MM.1S (cell line): ENCODE data around the gene SYT2.
"Not testable (repeated sequence)": the region's sequence is repeated elsewhere in the genome, so short reads cannot be mapped to it uniquely, and the experiment has no call there.

Experiments used
- DNase-seq: peaks from one replicate; pipeline ENCODE4 v3.0.0-alpha.2; 2015
- H2AFZ ChIP-seq: fragments of 300-600 bp; sonication (generic); 2 replicates; pipeline ENCODE4 v1.6.0; 2016; ENCODE audit warnings: antibody characterized with exemption, low read length
- H3F3A ChIP-seq: fragments of 300-600 bp; sonication (generic); 2 replicates; pipeline ENCODE4 v1.6.1; 2016; ENCODE audit warnings: mild to moderate bottlenecking, antibody characterized with exemption, low read length, moderate library complexity, mixed read lengths; ENCODE audit not compliant: insufficient read depth
- H3K27ac ChIP-seq: fragments of 300-600 bp; sonication (generic); 2 replicates; pipeline ENCODE4 v1.5.1; 2016; ENCODE audit warnings: mild to moderate bottlenecking, low read length
- H3K27me3 ChIP-seq: fragments of 300-600 bp; sonication (generic); replicated peaks from 2 replicates; pipeline ENCODE4 v1.6.0; 2016; ENCODE audit warnings: low read length; ENCODE audit not compliant: insufficient read depth
- H3K36me3 ChIP-seq: fragments of 300-600 bp; sonication (generic); replicated peaks from 2 replicates; pipeline ENCODE4 v1.6.1; 2016; ENCODE audit warnings: mild to moderate bottlenecking, low read length, mixed read lengths; ENCODE audit not compliant: insufficient read depth
- H3K4me1 ChIP-seq: fragments of 300-600 bp; sonication (generic); 2 replicates; pipeline ENCODE4 v1.6.1; 2016; ENCODE audit warnings: low read length, mixed read lengths
- H3K4me2 ChIP-seq: fragments of 300-600 bp; sonication (generic); 2 replicates; pipeline ENCODE4 v1.6.0; 2016; ENCODE audit warnings: low read depth, low read length
- H3K4me3 ChIP-seq: fragments of 300-600 bp; sonication (generic); 2 replicates; pipeline ENCODE4 v1.5.1; 2016; ENCODE audit warnings: low read length, mixed read lengths
- H3K79me2 ChIP-seq: fragments of 300-600 bp; sonication (generic); 2 replicates; pipeline ENCODE4 v1.6.1; 2016; ENCODE audit warnings: mixed run types, low read length, mixed read lengths
- H3K9ac ChIP-seq: fragments of 300-600 bp; sonication (generic); 2 replicates; pipeline ENCODE4 v1.6.1; 2016; ENCODE audit warnings: low read length, mixed read lengths
- H3K9me2 ChIP-seq: fragments of 300-600 bp; sonication (generic); replicated peaks from 2 replicates; pipeline ENCODE4 v1.6.1; 2016; ENCODE audit warnings: mild to moderate bottlenecking, low read length, mixed read lengths; ENCODE audit not compliant: insufficient read depth
- H3K9me3 ChIP-seq: fragments of 300-600 bp; sonication (generic); replicated peaks from 2 replicates; pipeline ENCODE4 v1.6.1; 2016; ENCODE audit warnings: mild to moderate bottlenecking, low read length, mixed read lengths; ENCODE audit not compliant: insufficient read depth
- H4K20me1 ChIP-seq: fragments of 300-600 bp; sonication (generic); 2 replicates; pipeline ENCODE4 v1.6.1; 2016; ENCODE audit warnings: mild to moderate bottlenecking, low read length, moderate library complexity, mixed read lengths; ENCODE audit not compliant: insufficient read depth
- CTCF ChIP-seq: fragments of 300-600 bp; sonication (generic); IDR thresholded peaks from 2 replicates; pipeline ENCODE4 v1.5.1; 2016; ENCODE audit warnings: antibody characterized with exemption, low read length, mixed read lengths
- EZH2 ChIP-seq: fragments of 300-600 bp; sonication (generic); optimal IDR thresholded peaks from 2 replicates; pipeline ENCODE3; 2017; ENCODE audit warnings: low read depth, mild to moderate bottlenecking, antibody characterized with exemption, low read length, mixed read lengths
- EZH2phosphoT487 ChIP-seq: fragments of 300-600 bp; sonication (generic); IDR thresholded peaks from 2 replicates; pipeline ENCODE4 v1.6.1; 2018; ENCODE audit warnings: antibody characterized with exemption, low read length

The SYT2 gene

GRCh38 chr1:202625416-202626360 lies 84.6 kb downstream of the SYT2 start:
- no peak overlapping the region for H2AFZ ChIP-seq
- no peaks in the 10 kb centered on the region for H3K9me3 ChIP-seq
- H3K79me2 ChIP-seq = no peaks in the 10 kb centered on the region
- H3K36me3 ChIP-seq = no peaks in the 10 kb centered on the region
- H3K9me2 ChIP-seq = no peaks in the 10 kb centered on the region
- H3K27me3 ChIP-seq = no peaks in the 10 kb centered on the region
- no peaks in the 10 kb centered on the region for H4K20me1 ChIP-seq
- no peak overlapping the region for H3K27ac ChIP-seq
- no peak overlapping the region for H3K4me2 ChIP-seq
- peaks cover 3% of the 10 kb centered on the region for H3F3A ChIP-seq
- TF ChIP-seq EZH2 = no peak
- peak; percentile 62 for TF ChIP-seq CTCF
- H3K4me3 ChIP-seq = no peak overlapping the region
- peaks cover 23% of the 10 kb centered on the region for H3K4me1 ChIP-seq
- DNase-seq = peak; percentile 64
- H3K9ac ChIP-seq = no peak overlapping the region

- no peak for DNase-seq
- no peaks in the 10 kb centered on the region for H3K9me2 ChIP-seq
- no peaks in the 10 kb centered on the region for H3K36me3 ChIP-seq
- no peak overlapping the region for H3K4me2 ChIP-seq
- H3K27ac ChIP-seq = no peak overlapping the region
- no peaks in the 10 kb centered on the region for H3K27me3 ChIP-seq
- H3K9me3 ChIP-seq = no peaks in the 10 kb centered on the region
- no peaks in the 10 kb centered on the region for H3K79me2 ChIP-seq
- H3F3A ChIP-seq = peaks cover 3% of the 10 kb centered on the region
- H3K9ac ChIP-seq = no peak overlapping the region
- no peak overlapping the region for H3K4me3 ChIP-seq
- no peak overlapping the region for H2AFZ ChIP-seq
- H4K20me1 ChIP-seq = no peaks in the 10 kb centered on the region
- TF ChIP-seq CTCF = no peak
- TF ChIP-seq EZH2 = no peak
- TF ChIP-seq EZH2phosphoT487 = no peak
- peaks cover 20% of the 10 kb centered on the region for H3K4me1 ChIP-seq
Measured at GRCh38 chr1:202624781-202625108, 85.5 kb downstream of the SYT2 start.

- H3K9me3 ChIP-seq = no peaks in the 10 kb centered on the region
- TF ChIP-seq EZH2phosphoT487 = no peak
- no peak for TF ChIP-seq EZH2
- TF ChIP-seq CTCF = no peak
- no peak for DNase-seq
- H3K4me3 ChIP-seq = no peak overlapping the region
- H3K4me1 ChIP-seq = peaks cover 17% of the 10 kb centered on the region
- H3K79me2 ChIP-seq = no peaks in the 10 kb centered on the region
- no peaks in the 10 kb centered on the region for H4K20me1 ChIP-seq
- no peak overlapping the region for H3K4me2 ChIP-seq
- H3K9me2 ChIP-seq = no peaks in the 10 kb centered on the region
- H3F3A ChIP-seq = peaks cover 3% of the 10 kb centered on the region
- H3K9ac ChIP-seq = no peak overlapping the region
- H2AFZ ChIP-seq = no peak overlapping the region
- no peaks in the 10 kb centered on the region for H3K36me3 ChIP-seq
- no peak overlapping the region for H3K27ac ChIP-seq
- H3K27me3 ChIP-seq = no peaks in the 10 kb centered on the region
Measured at GRCh38 chr1:202624088-202624780, 86.0 kb downstream of the SYT2 start.

GRCh38 chr1:202623476-202623875 lies 86.8 kb downstream of the SYT2 start:
- H3K79me2 ChIP-seq, H3K4me3 ChIP-seq, H3K27me3 ChIP-seq, H3K9ac ChIP-seq, H3F3A ChIP-seq, H2AFZ ChIP-seq, H4K20me1 ChIP-seq, H3K9me2 ChIP-seq, DNase-seq, H3K4me1 ChIP-seq, H3K4me2 ChIP-seq, H3K9me3 ChIP-seq, H3K27ac ChIP-seq, H3K36me3 ChIP-seq: not testable (repeated sequence)
